Loucy (cell line): Measurements from ENCODE around the gene VPS8.

Source experiments
- CTCF ChIP-seq: fragments of 200-600 bp; sonication (generic); conservative IDR thresholded peaks from 2 replicates; pipeline ENCODE4 v1.5.1; 2014; ENCODE audit warnings: mild to moderate bottlenecking, antibody characterized with exemption, low read length
- EZH2phosphoT487 ChIP-seq: fragments of 200-600 bp; IDR thresholded peaks from 2 replicates; pipeline ENCODE4 v1.6.1; 2018; ENCODE audit warnings: antibody characterized with exemption, mild to moderate bottlenecking, moderate library complexity, borderline replicate concordance

GRCh38 chr3:184912163-184912562 is 100.2 kb downstream of the VPS8 start:
- TF ChIP-seq CTCF (no peak), EZH2phosphoT487 (no peak)
